ENCODE measurements around the gene TSTD1.

DNA sequence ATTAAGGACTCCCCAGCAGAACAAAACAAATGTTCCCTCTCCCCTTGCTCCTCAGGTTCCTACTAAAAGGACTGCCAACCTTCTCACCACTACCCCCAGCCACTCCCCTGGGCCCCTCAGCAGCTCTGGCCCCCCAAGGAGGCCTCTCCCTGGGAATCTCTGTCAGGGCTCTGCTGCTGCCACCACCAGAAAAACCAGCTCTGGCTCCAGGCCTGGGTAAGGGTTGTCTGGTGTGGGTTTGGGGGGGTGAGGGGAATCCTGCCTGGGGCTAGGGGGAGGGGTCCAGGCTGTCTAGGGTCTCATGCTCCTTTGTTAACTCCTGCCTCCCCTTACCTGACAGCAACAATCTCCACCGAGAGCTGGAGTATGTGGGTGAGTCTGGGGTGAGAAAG is 45.8 kb upstream of the TSTD1 start:
- TF ChIP-seq CTCF (IDR thresholded peaks at IDR 0.05) = no peak
- TF ChIP-seq POLR2AphosphoS5 (IDR thresholded peaks at IDR 0.05) = no peak
- no peak for TF ChIP-seq POLR2A (IDR thresholded peaks at IDR 0.05)
- no peak for TF ChIP-seq EP300 (IDR thresholded peaks at IDR 0.05)

All from suprapubic skin (tissue), 4 donors.